GM21526 (cell line): ENCODE data around the gene MOSPD2.

Source experiments
- ATAC-seq: cut with Tn5 transposase; IDR thresholded peaks from one replicate; pipeline ENCODE4 v1.9.1; 2021; ENCODE audit warnings: moderate library complexity; ENCODE audit not compliant: unreplicated experiment, low FRiP score

MOSPD2 gene

GRCh38 chrX:14872851-14873675, at the start of gene MOSPD2, which contains the start of gene FANCB:
Gene MOSPD2 (plus strand): TSS chrX:14873421. CDS start chrX:14873529, 108 bp downstream.
Gene FANCB (minus strand): TSS chrX:14873069. CDS start chrX:14865510, 7,559 bp downstream.
- peak; percentile 95 for ATAC-seq

GRCh38 chrX:14825851-14826250, 47.4 kb upstream of the MOSPD2 start:
- no peak for ATAC-seq

- no peak for ATAC-seq
Measured at GRCh38 chrX:14826319-14826718, 46.9 kb upstream of the MOSPD2 start.

DNA sequence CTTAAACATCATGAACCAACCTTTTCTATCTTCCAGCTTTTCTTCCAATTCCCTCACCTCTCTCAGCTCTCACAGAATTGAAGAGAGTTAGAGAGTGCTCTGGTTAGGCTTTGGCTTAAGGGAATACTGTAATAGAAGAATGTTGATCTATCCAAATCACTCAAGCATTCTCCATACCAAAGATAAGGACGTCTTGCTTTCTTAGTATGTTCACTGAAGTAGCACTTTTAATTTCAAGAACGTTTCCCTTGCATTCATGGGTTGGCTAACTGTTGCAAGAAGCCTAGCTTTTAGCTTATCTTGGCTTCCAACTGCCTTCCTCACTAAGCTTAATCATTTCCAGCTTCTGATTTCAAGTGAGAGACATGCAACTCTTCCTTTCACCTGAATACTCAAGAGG, 43.6 kb upstream of the MOSPD2 start:
- ATAC-seq, result no peak

- no peak for ATAC-seq
Measured at GRCh38 chrX:14832151-14832550, 41.1 kb upstream of the MOSPD2 start.

DNA sequence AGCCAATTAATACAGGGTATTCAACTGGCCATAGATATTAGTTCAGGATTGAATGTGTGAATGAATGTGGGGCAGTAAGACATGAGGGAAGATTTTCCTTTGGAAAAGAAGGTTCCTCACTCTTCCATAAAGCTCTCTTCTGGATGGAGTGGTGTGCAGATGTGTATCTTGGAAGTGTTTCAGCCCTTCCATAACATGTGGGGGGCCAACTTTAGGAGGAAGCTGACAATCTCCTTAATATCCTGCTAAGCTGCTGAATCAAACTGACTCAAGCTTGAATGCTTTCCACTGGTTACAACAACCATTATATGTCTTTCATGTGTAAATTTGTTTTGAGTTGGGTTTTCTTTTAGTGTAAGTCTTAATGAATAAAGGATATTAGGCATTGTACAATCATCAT, 40.6 kb upstream of the MOSPD2 start:
- ATAC-seq, result no peak

DNA sequence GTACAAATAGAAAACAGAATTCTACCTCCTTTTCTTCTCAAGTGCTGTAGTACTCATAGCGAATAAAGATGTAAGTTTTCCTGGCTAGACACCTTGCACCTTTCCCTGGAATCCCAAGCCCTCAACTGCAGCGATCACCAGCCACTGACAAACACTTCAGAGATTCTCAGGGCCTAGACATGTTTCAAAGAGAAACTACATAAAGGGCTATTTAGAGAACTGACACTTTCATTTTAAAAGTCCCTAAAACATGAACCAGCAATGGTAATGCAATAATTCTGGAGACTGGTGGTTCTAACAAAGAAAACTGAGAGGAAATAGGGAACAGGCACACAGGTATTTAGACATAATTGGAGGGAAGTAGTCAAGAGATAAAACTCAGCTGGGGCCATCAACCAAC, 36.1 kb upstream of the MOSPD2 start:
- ATAC-seq, result no peak

- ATAC-seq, result no peak
Measured at GRCh38 chrX:14843666-14844065, 29.6 kb upstream of the MOSPD2 start.

GRCh38 chrX:14851526-14851925, 21.7 kb upstream of the MOSPD2 start:
- ATAC-seq, result no peak

DNA sequence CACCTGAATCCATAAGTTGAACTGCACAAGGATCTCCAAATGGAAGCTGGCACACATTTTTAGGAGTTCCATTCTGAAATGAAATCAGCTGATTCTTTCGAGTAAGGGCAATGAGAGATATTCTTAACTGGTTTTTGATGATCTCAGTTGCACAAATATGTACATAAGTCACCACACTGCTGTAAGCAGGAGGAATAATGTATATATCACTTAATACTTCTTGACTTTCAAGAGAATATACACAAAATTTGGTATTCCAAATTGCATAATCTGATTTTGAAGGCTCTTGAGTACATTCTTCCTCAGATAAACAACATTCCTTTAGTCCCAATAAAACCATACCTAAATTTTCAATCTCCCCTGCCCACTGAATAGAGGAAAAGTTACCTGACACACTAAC, 8.6 kb upstream of the MOSPD2 start:
- no peak for ATAC-seq

GRCh38 chrX:14865201-14865600, 8.0 kb upstream of the MOSPD2 start:
- no peak for ATAC-seq

GRCh38 chrX:14871767-14872166, 1.5 kb upstream of the MOSPD2 start:
- no peak for ATAC-seq

DNA sequence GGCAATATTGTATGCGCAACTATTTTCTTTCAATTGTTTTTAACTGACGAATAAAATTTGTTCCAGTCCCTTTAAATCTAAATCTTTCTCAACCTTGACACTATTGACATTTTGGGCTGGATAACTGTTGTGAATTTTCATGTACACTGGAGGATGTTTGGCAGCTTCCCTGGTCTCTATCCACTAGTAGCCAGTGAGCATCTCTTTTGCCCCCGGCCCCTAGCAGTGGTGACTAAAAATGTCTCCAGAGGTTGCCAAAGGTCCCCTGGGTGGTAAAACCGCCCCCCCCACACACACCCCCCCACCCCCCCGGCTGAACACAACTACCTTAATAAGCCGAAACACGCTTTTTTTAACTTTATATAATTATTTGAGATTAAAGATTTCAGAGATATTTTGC, 866 bp upstream of the MOSPD2 start:
- ATAC-seq, result no peak

DNA sequence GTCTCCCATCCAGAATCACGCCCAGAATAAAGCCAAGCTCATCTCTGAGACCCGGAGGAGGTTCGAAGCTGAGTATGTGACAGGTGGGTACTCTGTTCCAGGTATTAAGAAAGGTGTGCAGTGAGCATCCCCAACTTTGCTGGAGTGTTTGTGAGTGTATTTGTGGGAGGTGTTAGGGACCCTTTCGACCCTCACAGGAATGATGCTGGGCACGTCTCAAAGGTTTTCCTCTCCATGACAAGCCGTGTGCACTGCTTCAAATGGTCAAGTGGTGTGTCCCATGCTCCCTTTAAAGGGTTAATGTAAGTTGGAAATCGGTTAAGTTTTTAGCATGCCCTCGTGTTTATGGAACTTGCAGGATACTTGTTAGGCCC, 442 bp downstream of the MOSPD2 start:
- no peak for ATAC-seq

DNA sequence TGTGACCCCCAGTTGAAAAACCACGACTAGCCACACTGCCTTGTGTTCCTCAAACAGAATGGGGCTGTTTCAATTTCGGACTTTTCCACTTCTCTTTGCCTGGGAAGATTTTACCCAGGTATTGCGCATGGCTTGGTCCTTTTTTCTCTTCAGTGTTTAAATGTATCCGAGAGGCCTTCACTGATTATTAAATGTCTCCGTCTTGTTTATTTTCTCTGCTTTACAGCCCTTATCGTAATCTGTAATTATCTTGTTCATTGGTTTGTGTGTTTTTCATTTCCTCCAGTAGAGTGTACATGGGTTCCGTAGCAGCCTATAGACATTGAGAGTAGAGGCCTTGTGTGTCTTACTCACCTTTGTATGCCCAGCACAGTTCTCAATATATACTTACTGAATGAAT, 2.4 kb downstream of the MOSPD2 start:
- ATAC-seq, result no peak

DNA sequence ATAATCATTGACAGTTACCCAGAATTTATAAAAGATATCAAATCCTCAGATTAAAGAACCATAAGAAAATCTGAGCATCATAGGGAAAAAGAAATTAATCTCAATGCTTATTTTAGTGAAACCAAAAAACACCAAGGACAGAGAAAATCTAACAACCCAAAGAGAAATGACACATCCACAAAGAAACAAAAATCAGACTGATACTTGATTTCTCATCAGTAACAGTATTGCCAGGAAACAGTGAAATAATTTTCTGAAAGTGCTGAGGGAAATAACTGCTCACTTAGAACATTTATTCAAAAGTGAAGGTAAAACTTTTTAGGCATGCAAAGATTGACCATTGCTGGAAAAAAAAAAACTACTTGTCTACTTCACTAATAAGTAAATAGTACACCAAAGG, 10.6 kb downstream of the MOSPD2 start:
- ATAC-seq, result no peak

DNA sequence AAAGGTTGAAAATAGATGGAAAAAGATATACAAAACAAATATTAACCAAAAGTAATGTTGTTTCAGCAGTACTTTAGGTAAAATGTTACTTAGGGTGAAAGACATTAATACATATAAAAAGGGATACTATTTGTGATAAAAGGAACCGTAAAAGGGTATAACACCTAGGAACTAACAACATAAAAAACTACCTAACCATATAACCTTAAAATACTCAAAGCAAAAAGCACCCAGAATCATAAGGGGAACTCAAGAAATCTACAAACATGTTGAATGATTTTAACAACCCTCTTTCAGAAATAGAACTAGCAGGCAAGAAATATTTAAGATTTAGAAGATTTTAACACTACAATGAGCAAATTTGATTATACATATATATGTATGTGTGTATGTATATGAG, 11.5 kb downstream of the MOSPD2 start:
- ATAC-seq, result no peak

GRCh38 chrX:14886252-14886651, 13.0 kb downstream of the MOSPD2 start:
- ATAC-seq, result no peak

DNA sequence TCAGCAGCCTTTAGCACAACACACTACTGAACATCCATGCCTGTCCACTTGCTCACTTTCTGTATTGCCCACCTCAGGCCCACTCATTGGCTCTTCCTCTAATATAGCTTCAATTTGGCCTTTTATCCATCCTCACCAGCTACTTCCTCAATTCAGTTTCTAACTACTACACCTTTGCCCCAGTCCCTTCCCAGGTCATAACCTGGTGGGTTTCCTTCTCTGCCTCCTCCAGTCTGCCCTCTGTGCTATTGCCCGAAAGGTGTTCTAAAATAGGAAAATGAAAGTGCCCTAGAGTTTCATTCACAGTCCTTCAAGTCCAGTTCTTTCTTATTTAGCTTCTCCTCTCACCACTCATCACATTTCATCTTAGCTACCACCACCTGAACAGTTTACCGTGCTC, 23.1 kb downstream of the MOSPD2 start:
- ATAC-seq, result no peak

- no peak for ATAC-seq
Measured at GRCh38 chrX:14897042-14897441, 23.8 kb downstream of the MOSPD2 start.

- peak; percentile 65 for ATAC-seq
Measured at GRCh38 chrX:14899607-14900006, 26.4 kb downstream of the MOSPD2 start.

DNA sequence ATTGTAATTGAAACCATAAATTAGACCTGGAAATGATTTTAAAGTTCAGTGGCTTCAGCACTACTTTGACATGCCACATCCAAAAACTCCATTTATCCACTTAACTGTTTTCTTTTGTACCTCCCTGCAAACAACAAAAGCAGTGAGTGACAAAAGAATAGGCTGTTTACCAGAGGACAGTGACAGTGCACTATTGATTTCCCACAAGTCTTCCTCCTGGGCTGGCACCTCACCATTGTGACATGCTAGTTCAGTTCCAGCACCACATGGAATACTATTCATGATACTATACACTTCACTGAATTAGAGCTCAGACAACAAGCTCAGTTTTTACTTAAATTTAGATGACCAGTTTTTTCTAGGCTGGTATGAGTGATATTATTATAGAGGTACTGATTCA, 29.3 kb downstream of the MOSPD2 start:
- no peak for ATAC-seq

GRCh38 chrX:14903891-14904290, 30.7 kb downstream of the MOSPD2 start:
- no peak for ATAC-seq
